Body of pancreas (tissue), 4 donors: ENCODE measurements around the gene P3H1. TPM values are rescaled to one million over a fixed set of nuclear protein-coding genes. Genes with fewer than 3 reads are reported as not detected.

ENCODE experiments used
- ATAC-seq: fragments of 150-250 bp; one replicate; pipeline ENCODE4 v1.9.1; 2016
- DNase-seq, 4 donors: peaks; one replicate each; pipeline ENCODE4 v3.0.0-alpha.2; 2019
- H3K27ac ChIP-seq, 4 donors: fragments of 200-600 bp; sonication (generic); 1 replicate in 3 of 4; 2 replicates in 1 of 4; pipeline versions ENCODE4 v1.5.1 to v1.6.1; 2016 to 2019; ENCODE audit warnings: mild to moderate bottlenecking in 1 of 4, mixed read lengths in 1 of 4, moderate library complexity in 1 of 4
- H3K27me3 ChIP-seq, 2 donors: fragments of 200-600 bp; sonication (generic); one replicate each; pipeline ENCODE4 v1.6.0; 2016; ENCODE audit warnings: mild to moderate bottlenecking in 1 of 2
- H3K36me3 ChIP-seq, 2 donors: fragments of 200-600 bp; sonication (generic); replicated peaks in 1 of 2; 2 replicates each; pipeline ENCODE4 v1.5.1; 2016; ENCODE audit warnings: low read depth in 2 of 2; ENCODE audit not compliant: insufficient read depth in 1 of 2
- H3K4me1 ChIP-seq: fragments of 200-600 bp; sonication (generic); one replicate; pipeline ENCODE4 v1.6.0; 2016
- H3K4me3 ChIP-seq, 2 donors: fragments of 200-600 bp; sonication (generic); 1 replicate in 1 of 2; 2 replicates in 1 of 2; pipeline ENCODE4 v1.5.1; 2016 to 2019
- H3K9me3 ChIP-seq, 3 donors: fragments of 200-600 bp; sonication (generic); 1 replicate in 2 of 3; 2 replicates in 1 of 3; pipeline ENCODE4 v1.5.1; 2016
- POLR2A ChIP-seq, 3 donors: fragments of 450-650 bp; IDR thresholded peaks; one replicate each; pipeline ENCODE4 v1.6.1; 2016; ENCODE audit warnings: antibody characterized with exemption in 3 of 3, mild to moderate bottlenecking in 2 of 3
- WGBS, 2 donors: methylation state at CpG; one replicate each; pipeline ENCODE4 v1.1.5; 2017; 5-methylcytosine and 5-hydroxymethylcytosine counted together
- intact Hi-C: fragments of 100-400 bp; cut with DNase I; formaldehyde crosslinking; loops from one replicate; pipeline ENCODE4 v1.15.1; 2023
- total RNA-seq, 2 donors: library from RNA; depleted of rRNA; stranded (reverse); fragments of >200 nt; gene quantifications; one replicate each; pipeline ENCODE4 v1.1.0, GENCODE V29; 2016
- TF ChIP-seq, protein P1 (sequence below), 7 experiments: fragments of 450-650 bp in 4 of 7; fragments of 200-600 bp in 3 of 7; sonication (generic) in 3 of 7; IDR thresholded peaks; one replicate each; pipeline ENCODE4 v1.5.1; 2016 to 2019; ENCODE audit warnings: antibody characterized with exemption in 7 of 7

Gene P3H1
- total RNA-seq, 2 donors from 2014 or later: 16.9 to 34.9 TPM

DNA sequence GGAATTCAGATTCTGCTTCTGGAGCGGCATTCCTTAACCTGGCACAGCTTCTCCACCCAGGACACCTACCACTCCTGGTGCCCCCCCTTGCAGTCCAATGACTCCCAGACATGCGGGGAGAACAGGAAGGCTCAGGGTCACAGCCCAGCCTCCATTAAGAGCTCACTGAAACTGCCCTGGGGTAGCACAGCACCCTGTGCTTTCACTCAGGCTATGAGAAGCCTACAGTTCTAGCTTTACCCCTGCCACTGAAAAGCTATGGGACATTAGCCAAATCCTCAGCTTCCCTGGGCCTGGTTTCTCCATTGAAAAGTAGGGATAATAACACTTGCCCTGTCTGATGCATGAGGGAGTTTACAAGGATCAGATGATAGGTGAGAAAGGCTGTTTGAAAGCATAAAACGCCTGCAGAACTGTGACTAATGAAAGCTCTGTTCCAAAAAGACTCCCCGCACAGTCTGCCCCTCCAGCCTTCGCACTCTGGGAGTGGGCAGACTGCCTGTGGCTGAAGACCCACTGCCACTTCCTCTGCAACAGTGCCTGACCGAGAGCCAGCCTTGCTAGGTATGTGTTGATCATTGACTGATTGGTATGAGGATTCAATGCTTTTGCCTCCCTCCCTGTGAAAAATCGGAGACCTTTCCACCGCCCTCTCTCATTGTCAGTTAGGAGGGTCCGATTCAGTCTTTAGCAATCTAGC lies 24.1 kb downstream of the P3H1 start:
- Histone ChIP-seq H3K4me1 (no peaks in the 10 kb centered on the region), H3K36me3 (peaks cover 0 to 2% of the 10 kb centered on the region in 2 donors), H3K4me3 (no peak overlapping the region), H3K27ac (no peak overlapping the region), H3K27me3 (no peaks in the 10 kb centered on the region), H3K9me3 (no peaks in the 10 kb centered on the region)
- DNase-seq (no peak), ATAC-seq (no peak)
- intact Hi-C loops: loop anchor here (10.0 kb wide), 2 partner anchors 168 to 598 kb away; no protein-coding TSS in a partner anchor
- TF ChIP-seq POLR2A (IDR thresholded peaks at IDR 0.05): no peak
- TF ChIP-seq, protein P1, sequence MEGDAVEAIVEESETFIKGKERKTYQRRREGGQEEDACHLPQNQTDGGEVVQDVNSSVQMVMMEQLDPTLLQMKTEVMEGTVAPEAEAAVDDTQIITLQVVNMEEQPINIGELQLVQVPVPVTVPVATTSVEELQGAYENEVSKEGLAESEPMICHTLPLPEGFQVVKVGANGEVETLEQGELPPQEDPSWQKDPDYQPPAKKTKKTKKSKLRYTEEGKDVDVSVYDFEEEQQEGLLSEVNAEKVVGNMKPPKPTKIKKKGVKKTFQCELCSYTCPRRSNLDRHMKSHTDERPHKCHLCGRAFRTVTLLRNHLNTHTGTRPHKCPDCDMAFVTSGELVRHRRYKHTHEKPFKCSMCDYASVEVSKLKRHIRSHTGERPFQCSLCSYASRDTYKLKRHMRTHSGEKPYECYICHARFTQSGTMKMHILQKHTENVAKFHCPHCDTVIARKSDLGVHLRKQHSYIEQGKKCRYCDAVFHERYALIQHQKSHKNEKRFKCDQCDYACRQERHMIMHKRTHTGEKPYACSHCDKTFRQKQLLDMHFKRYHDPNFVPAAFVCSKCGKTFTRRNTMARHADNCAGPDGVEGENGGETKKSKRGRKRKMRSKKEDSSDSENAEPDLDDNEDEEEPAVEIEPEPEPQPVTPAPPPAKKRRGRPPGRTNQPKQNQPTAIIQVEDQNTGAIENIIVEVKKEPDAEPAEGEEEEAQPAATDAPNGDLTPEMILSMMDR (IDR thresholded peaks at IDR 0.05): no peak
- 70 to 73% methylated on average over 9 of the region's 9 CpGs for WGBS, 2 donors

DNA sequence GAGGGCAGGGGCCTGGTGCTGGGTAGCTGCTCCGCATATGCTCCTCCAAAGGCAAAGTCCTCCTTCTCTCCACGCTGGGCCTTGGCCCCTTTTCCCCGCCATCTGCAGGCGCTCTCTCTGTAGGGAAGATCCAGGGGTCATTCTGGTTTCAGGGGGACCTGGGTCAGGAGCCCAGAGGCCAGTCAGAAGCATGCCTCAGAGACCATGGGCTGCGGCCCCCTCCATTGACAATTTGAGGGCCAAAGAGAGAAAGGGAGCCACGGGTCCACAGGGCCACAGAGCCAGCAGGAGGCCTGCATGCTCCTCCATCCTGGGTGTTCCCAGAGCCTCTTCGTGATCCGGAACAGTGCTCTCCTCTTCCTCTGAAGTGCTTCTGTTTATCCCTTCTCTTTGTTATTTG lies 24.7 kb downstream of the P3H1 start:
- H3K27ac ChIP-seq: no peak overlapping the region

DNA sequence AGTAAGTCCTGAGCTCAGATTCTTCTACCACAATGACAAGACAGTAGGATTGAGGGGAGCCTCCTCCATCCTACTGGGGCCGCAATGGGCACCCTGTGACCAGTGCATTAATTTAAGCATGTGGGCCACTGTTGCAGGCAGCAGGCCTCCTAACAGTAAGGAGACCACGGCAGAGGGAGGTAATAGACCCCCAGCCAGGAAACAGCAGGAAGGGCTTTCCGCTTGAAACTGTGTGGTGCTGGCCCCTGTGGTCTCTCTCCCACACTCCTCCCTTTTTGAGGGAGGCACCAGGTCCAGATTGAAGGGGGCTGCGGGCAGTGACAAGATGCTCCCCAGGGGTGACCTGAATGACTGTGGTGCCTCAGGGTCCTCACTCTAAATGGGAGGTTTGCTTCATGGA lies 25.1 kb downstream of the P3H1 start:
- ATAC-seq: no peak
- Histone ChIP-seq H3K4me1 (no peaks in the 10 kb centered on the region), H3K9me3 (no peaks in the 10 kb centered on the region), H3K27me3 (no peaks in the 10 kb centered on the region), H3K36me3 (no peaks in the 10 kb centered on the region), H3K4me3 (no peak overlapping the region), H3K27ac (no peak overlapping the region)
- no peak for DNase-seq
- intact Hi-C loops: loop anchor here (10.0 kb wide), 2 partner anchors 167 to 597 kb away; no protein-coding TSS in a partner anchor
- TF ChIP-seq POLR2A (IDR thresholded peaks at IDR 0.05): no peak
- TF ChIP-seq, protein P1 (IDR thresholded peaks at IDR 0.05): no peak
- 84 to 90% methylated on average over 2 to 3 of the region's 4 CpGs for WGBS, 2 donors

More for the DNA sequence above, 24.7 kb downstream of the P3H1 start:
- Histone ChIP-seq H3K9me3 (no peaks in the 10 kb centered on the region), H3K4me1 (no peaks in the 10 kb centered on the region), H3K27me3 (no peaks in the 10 kb centered on the region), H3K36me3 (peaks cover 0 to 2% of the 10 kb centered on the region in 2 donors), H3K4me3 (no peak overlapping the region)
- intact Hi-C loops: loop anchor here (10.0 kb wide), 2 partner anchors 167 to 597 kb away; no protein-coding TSS in a partner anchor
- ATAC-seq (no peak), DNase-seq (no peak)
- no peak for TF ChIP-seq POLR2A (IDR thresholded peaks at IDR 0.05)
- TF ChIP-seq, protein P1 (IDR thresholded peaks at IDR 0.05): no peak
- WGBS, 2 donors: 88 to 90% methylated on average over 8 of the region's 8 CpGs

DNA sequence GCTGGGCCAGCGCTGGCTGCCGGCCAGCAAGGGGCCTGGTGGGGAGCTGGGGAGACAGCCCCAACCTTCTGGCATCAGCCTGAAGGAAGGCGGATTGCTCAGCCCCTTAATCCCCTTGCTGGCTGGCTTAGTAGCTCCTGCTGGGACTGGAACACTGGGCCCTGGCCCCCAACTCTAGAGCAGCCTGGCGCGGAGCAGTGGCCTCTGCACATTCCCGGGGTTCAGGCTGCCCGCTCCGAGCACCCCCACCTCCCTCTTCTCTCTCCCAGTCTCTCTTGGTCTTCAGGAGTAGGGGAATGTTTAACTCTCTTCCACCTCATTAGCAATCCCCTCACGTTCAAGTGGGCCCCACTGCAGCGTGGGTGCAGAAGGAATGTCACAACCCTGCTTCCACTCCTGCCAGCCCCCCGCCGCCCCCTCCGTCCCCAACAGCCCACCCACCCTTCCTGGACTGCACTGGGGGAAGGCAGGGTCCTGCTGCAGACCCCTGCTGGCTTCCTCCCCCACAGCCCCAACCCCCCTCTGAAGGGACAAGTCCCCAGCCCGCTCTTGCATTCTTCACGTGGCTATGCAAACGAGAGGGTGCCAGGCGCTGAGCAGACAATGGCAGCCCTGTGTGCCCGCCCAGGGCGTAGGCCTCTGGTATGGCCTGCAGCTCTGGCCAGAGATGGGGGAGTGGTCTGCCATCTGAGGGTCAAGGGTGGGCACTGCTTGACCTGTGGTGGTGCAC lies 25.8 kb downstream of the P3H1 start:
- Histone ChIP-seq H3K36me3 (no peaks in the 10 kb centered on the region), H3K27me3 (no peaks in the 10 kb centered on the region), H3K9me3 (no peaks in the 10 kb centered on the region), H3K4me1 (no peaks in the 10 kb centered on the region), H3K4me3 (no peak overlapping the region), H3K27ac (no peak overlapping the region)
- DNase-seq: no peak
- WGBS, 2 donors: 70 to 74% methylated on average over 16 to 19 of the region's 19 CpGs
- no peak for TF ChIP-seq POLR2A (IDR thresholded peaks at IDR 0.05)
- TF ChIP-seq, protein P1 (IDR thresholded peaks at IDR 0.05): no peak
- intact Hi-C loops: loop anchor here (10.0 kb wide), 2 partner anchors 166 to 596 kb away; no protein-coding TSS in a partner anchor
- ATAC-seq: no peak
